H1 (cell line): ENCODE results near the gene ANKRD66. TPM values are rescaled to one million over a fixed set of nuclear protein-coding genes. Genes with fewer than 3 reads are reported as not detected.

Experiments
- CTCF ChIA-PET: fragments of 300-600 bp; sonication (Branson Sonifier 250); formaldehyde crosslinking; loops from one replicate; lab custom pipeline; 2021; ENCODE audit not compliant: partially characterized antibody; lab: Charles Lee
- POLR2A ChIA-PET: fragments of 300-600 bp; sonication (Branson Sonifier 250); formaldehyde crosslinking; loops from one replicate; lab custom pipeline; 2021; ENCODE audit warnings: inconsistent platforms; ENCODE audit not compliant: partially characterized antibody; lab: Charles Lee
- DNase-seq, 2 experiments: peaks; one replicate each; pipeline versions ENCODE4 v3.0.0 to v3.0.0-alpha.2; 2010 to 2022; ENCODE audit warnings: low spot score in 2 of 2, low read depth in 1 of 2, mixed read lengths in 1 of 2
- FAIRE-seq: peaks from 2 replicates; lab custom pipeline; 2011; peaks lifted over from hg19 to GRCh38; lab: Jason Lieb, UNC
- H2AFZ ChIP-seq: 2 replicates; pipeline ENCODE4 v1.8.1; 2012; ENCODE audit warnings: low read length, inconsistent platforms
- H2AK5ac ChIP-seq: 2 replicates; pipeline ENCODE4 v1.6.1; 2013; ENCODE audit warnings: low read depth, low read length
- H2BK120ac ChIP-seq: replicated peaks from 2 replicates; pipeline ENCODE3; 2013; ENCODE audit warnings: low read depth, low read length, inconsistent platforms
- H2BK12ac ChIP-seq: 2 replicates; pipeline ENCODE4 v1.6.1; 2013; ENCODE audit warnings: low read depth, low read length
- H2BK15ac ChIP-seq: 2 replicates; pipeline ENCODE4 v1.6.1; 2013; ENCODE audit warnings: low read length
- H2BK20ac ChIP-seq: 2 replicates; pipeline ENCODE4 v1.6.1; 2013; ENCODE audit warnings: low read length
- H2BK5ac ChIP-seq: 2 replicates; pipeline ENCODE4 v1.6.1; 2013; ENCODE audit warnings: low read depth, low read length
- H3K14ac ChIP-seq: 2 replicates; pipeline ENCODE4 v1.6.1; 2013; ENCODE audit warnings: inconsistent platforms; ENCODE audit not compliant: insufficient read length
- H3K18ac ChIP-seq: 2 replicates; pipeline ENCODE4 v1.6.1; 2013; ENCODE audit warnings: low read length; ENCODE audit errors: extremely low read depth
- H3K23ac ChIP-seq: 2 replicates; pipeline ENCODE4 v1.6.1; 2013; ENCODE audit warnings: inconsistent platforms; ENCODE audit not compliant: insufficient read length
- H3K23me2 ChIP-seq: 2 replicates; pipeline ENCODE4 v1.6.1; 2013; ENCODE audit warnings: low read depth, low read length
- H3K27ac ChIP-seq: 2 replicates; pipeline ENCODE4 v1.6.1; 2011; ENCODE audit warnings: low read depth, low read length, inconsistent platforms
- H3K27me3 ChIP-seq, 4 experiments: replicated peaks in 1 of 4; 1 replicate in 1 of 4; 2 replicates in 3 of 4; pipeline versions ENCODE4 v1.6.1 to v1.8.1; 2011 to 2013; ENCODE audit warnings: low read length in 3 of 4, mild to moderate bottlenecking in 3 of 4, inconsistent platforms in 2 of 4, mixed read lengths in 2 of 4, moderate library complexity in 1 of 4; ENCODE audit not compliant: control insufficient read depth in 3 of 4, insufficient read depth in 3 of 4; ENCODE audit errors: extremely low read depth in 1 of 4
- H3K36me3 ChIP-seq, 4 experiments: 2 replicates each; pipeline versions ENCODE4 v1.6.1 to v1.8.1; 2011 to 2013; ENCODE audit warnings: mild to moderate bottlenecking in 4 of 4, low read length in 3 of 4, moderate library complexity in 2 of 4, control low read depth in 1 of 4, inconsistent platforms in 1 of 4; ENCODE audit not compliant: insufficient read depth in 4 of 4, control insufficient read depth in 2 of 4
- H3K4ac ChIP-seq: replicated peaks from 2 replicates; pipeline ENCODE3; 2013; ENCODE audit warnings: low read length, low read depth, mixed read lengths, inconsistent platforms; ENCODE audit not compliant: insufficient read length
- H3K4me1 ChIP-seq, 4 experiments: replicated peaks in 1 of 4; 1 replicate in 1 of 4; 2 replicates in 3 of 4; pipeline versions ENCODE4 v1.6.1 to v1.8.1; 2011 to 2013; ENCODE audit warnings: low read length in 3 of 4, inconsistent platforms in 2 of 4, mixed read lengths in 1 of 4; ENCODE audit not compliant: insufficient read depth in 4 of 4, control insufficient read depth in 3 of 4
- H3K4me2 ChIP-seq, 2 experiments: 2 replicates each; pipeline versions ENCODE4 v1.6.1 to v1.8.1; 2011 to 2013; ENCODE audit warnings: low read depth in 2 of 2, low read length in 2 of 2, control low read depth in 1 of 2, inconsistent platforms in 1 of 2, mild to moderate bottlenecking in 1 of 2; ENCODE audit not compliant: insufficient read depth in 1 of 2
- H3K4me3 ChIP-seq, 4 experiments: fragments of 200-600, 300-600 bp in 1 of 4; sonication (generic), shearing (Covaris generic), sonication (Bioruptor Twin) in 1 of 4; 2 replicates each; pipeline versions ENCODE4 v1.5.1 to v1.8.1; 2011 to 2016; ENCODE audit warnings: low read length in 4 of 4, low read depth in 3 of 4, control low read depth in 2 of 4, inconsistent platforms in 2 of 4, mild to moderate bottlenecking in 2 of 4, mixed read lengths in 1 of 4, moderate library complexity in 1 of 4; ENCODE audit not compliant: insufficient read depth in 2 of 4; ENCODE audit errors: extremely low read depth in 1 of 4
- H3K56ac ChIP-seq: replicated peaks from 2 replicates; pipeline ENCODE3; 2013; ENCODE audit warnings: low read depth, mild to moderate bottlenecking, mixed read lengths, low read length, inconsistent platforms; ENCODE audit not compliant: insufficient read length
- H3K79me1 ChIP-seq: 2 replicates; pipeline ENCODE4 v1.6.1; 2013; ENCODE audit warnings: low read depth, low read length, control low read depth
- H3K79me2 ChIP-seq, 2 experiments: 2 replicates each; pipeline versions ENCODE4 v1.6.1 to v1.8.1; 2012 to 2013; ENCODE audit warnings: low read length in 2 of 2, mild to moderate bottlenecking in 2 of 2, inconsistent platforms in 1 of 2; ENCODE audit not compliant: insufficient read depth in 2 of 2, control insufficient read depth in 1 of 2
- H3K9ac ChIP-seq, 4 experiments: replicated peaks in 1 of 4; 1 replicate in 1 of 4; 2 replicates in 3 of 4; pipeline versions ENCODE4 v1.6.1 to v1.8.1; 2011 to 2013; ENCODE audit warnings: low read depth in 3 of 4, low read length in 3 of 4, control low read depth in 2 of 4, mild to moderate bottlenecking in 2 of 4, moderate library complexity in 2 of 4, inconsistent platforms in 1 of 4; ENCODE audit errors: extremely low read depth in 1 of 4
- H3K9me3 ChIP-seq, 2 experiments: 2 replicates each; pipeline versions ENCODE4 v1.6.1 to v1.8.1; 2012 to 2013; ENCODE audit warnings: mild to moderate bottlenecking in 2 of 2, moderate library complexity in 2 of 2, control low read depth in 1 of 2, inconsistent platforms in 1 of 2, low read depth in 1 of 2, low read length in 1 of 2, mixed read lengths in 1 of 2; ENCODE audit not compliant: insufficient read depth in 2 of 2
- H4K20me1 ChIP-seq, 2 experiments: replicated peaks in 1 of 2; 2 replicates each; pipeline versions ENCODE3 to v1.8.1; 2011 to 2013; ENCODE audit warnings: inconsistent platforms in 2 of 2, low read length in 2 of 2, mild to moderate bottlenecking in 1 of 2; ENCODE audit not compliant: insufficient read depth in 2 of 2, control insufficient read depth in 1 of 2
- H4K5ac ChIP-seq: 2 replicates; pipeline ENCODE4 v1.6.1; 2013; ENCODE audit warnings: low read length, low read depth, mixed read lengths, inconsistent platforms; ENCODE audit not compliant: insufficient read length
- H4K8ac ChIP-seq: 2 replicates; pipeline ENCODE4 v1.8.0; 2013; ENCODE audit warnings: mild to moderate bottlenecking, moderate library complexity, low read length, inconsistent platforms; ENCODE audit not compliant: insufficient read depth; ENCODE audit errors: extremely low read depth
- H4K91ac ChIP-seq: replicated peaks from 2 replicates; pipeline ENCODE3; 2013; ENCODE audit warnings: low read length, mixed read lengths, inconsistent platforms; ENCODE audit not compliant: insufficient read length
- POLR2A ChIP-seq, 2 experiments: IDR thresholded peaks; 1 replicate in 1 of 2; 2 replicates in 1 of 2; pipeline ENCODE4 v1.6.1; 2011; ENCODE audit warnings: low read depth in 2 of 2, low read length in 2 of 2, mild to moderate bottlenecking in 2 of 2; ENCODE audit errors: control extremely low read depth in 1 of 2
- RNF2 ChIP-seq: fragments of 200-900, 300-1000 bp; sonication (generic); IDR thresholded peaks from 2 replicates; pipeline ENCODE4 v1.7.1; 2016; ENCODE audit warnings: borderline replicate concordance, low read depth, mild to moderate bottlenecking, antibody characterized with exemption, low read length; ENCODE audit not compliant: poor library complexity, severe bottlenecking; ENCODE audit errors: missing control alignments
- SP2 ChIP-seq: IDR thresholded peaks from 2 replicates; pipeline ENCODE4 v1.6.1; 2012; ENCODE audit warnings: mild to moderate bottlenecking, low read length, inconsistent platforms
- WGBS, 2 experiments: shearing (Covaris generic) in 1 of 2; methylation state at CpG; one replicate each; pipeline versions ENCODE4 v1.1.6 to v1.1.7; 2013 to 2015; ENCODE audit warnings: low lambda C conversion rate in 2 of 2, mixed read lengths in 2 of 2, inconsistent platforms in 1 of 2, low coverage in 1 of 2, missing lambda C conversion rate in 1 of 2; ENCODE audit not compliant: insufficient replicate concordance in 2 of 2, insufficient coverage in 1 of 2, insufficient read length in 1 of 2; ENCODE audit errors: extremely low coverage in 1 of 2, missing lambda C conversion rate in 1 of 2; 5-methylcytosine and 5-hydroxymethylcytosine counted together
- polyA plus RNA-seq, 7 experiments: library from polyadenylated mRNA; depleted of rRNA in 3 of 7; stranded (reverse) in 5 of 7; unstranded in 2 of 7; fragments of >200 nt in 5 of 7; fragments of 200-250 nt in 2 of 7; gene quantifications; 1 replicate in 5 of 7; 2 replicates in 1 of 7; 4 replicates in 1 of 7; pipeline versions ENCODE4 v1.2.1 to v1.2.3, GENCODE V29; 2011 to 2013; ENCODE audit warnings: missing spikeins in 2 of 7, mixed read lengths in 2 of 7
- total RNA-seq: library from RNA; stranded (reverse); fragmentation: NEBNext Ultra II Directional; extraction: Animal tissue kit (Norgen Biotek cat#: 25700); gene quantifications from 2 replicates; pipeline ENCODE4 v1.2.1, GENCODE V29; 2021

ANKRD66 gene
- total and polyA plus RNA-seq, 2 of the 8 experiments (the other 6 are each of a cell fraction or from before 2014, with no cell fraction given) = 0.05 TPM; not detected in 1

DNA sequence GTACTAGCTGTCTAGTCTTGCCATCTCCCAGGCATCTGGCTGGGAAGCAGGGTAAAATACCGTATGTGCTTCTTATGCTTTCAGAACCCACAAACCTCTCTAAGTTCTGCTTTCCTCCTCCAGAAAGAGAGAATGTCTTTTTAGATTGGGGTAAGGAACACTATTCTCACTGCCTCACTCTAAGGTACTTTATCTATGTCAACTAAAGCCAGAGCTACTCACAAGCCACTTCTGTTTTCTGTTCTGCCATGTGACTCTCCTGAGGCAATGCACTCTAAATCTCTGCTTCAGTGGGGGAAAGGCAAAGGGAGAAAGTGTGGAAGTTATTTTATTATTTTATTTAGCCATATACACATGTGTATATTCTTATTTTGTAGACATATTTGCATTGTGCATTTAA, 62.1 kb downstream of the ANKRD66 start:
- Histone ChIP-seq H2AFZ (no peak overlapping the region), H2BK120ac (no peak overlapping the region), H4K20me1 (no peaks in the 10 kb centered on the region), H4K5ac (no peak overlapping the region), H3K23me2 (no peaks in the 10 kb centered on the region), H3K9ac (no peak overlapping the region), H4K91ac (no peak overlapping the region), H2BK15ac (no peak overlapping the region), H3K4me2 (no peak overlapping the region), H3K4me3 (no peak overlapping the region), H3K23ac (no peak overlapping the region), H2BK12ac (no peak overlapping the region), H3K36me3 (no peaks in the 10 kb centered on the region), H3K9me3 (no peaks in the 10 kb centered on the region), H3K27me3 (no peaks in the 10 kb centered on the region), H2AK5ac (no peak overlapping the region), H2BK5ac (no peak overlapping the region), H3K4ac (no peak overlapping the region), H3K56ac (no peak overlapping the region), H3K27ac (no peak overlapping the region), H2BK20ac (no peak overlapping the region), H4K8ac (no peak overlapping the region), H3K79me1 (no peaks in the 10 kb centered on the region)
- DNase-seq = no peak
- WGBS, 2 experiments = 80% methylated on average over 1 of the region's 1 CpG; no CpG with 5 or more reads in 1 of the 2 experiments
- FAIRE-seq = no peak
- TF ChIP-seq POLR2A (IDR thresholded peaks at IDR 0.05; ENCODE audit: control extremely low read depth in 1 of 2, low read depth in 2 of 2, low read length in 2 of 2) (no peak), RNF2 (no peak), SP2 (no peak)
- TF ChIP-seq, all 59 proteins: peak for 0
- peak overlapping the region; percentile 66 for H3K14ac ChIP-seq
- ChIA-PET POLR2A (no interaction called here), CTCF (no interaction called here)
- H3K4me1 ChIP-seq = no peaks in the 10 kb centered on the region
- H3K18ac ChIP-seq = no peak overlapping the region
- no peaks in the 10 kb centered on the region for H3K79me2 ChIP-seq

Other genes with a start within 250 kb of the ANKRD66 start
- 2.4 and 2.5 TPM in 2 replicates for gene CYP39A1, start 94.1 kb upstream of the ANKRD66 start, total RNA-seq
- 0.20 and 0.71 TPM in 2 replicates for gene CYP39A1, start 94.1 kb upstream of the ANKRD66 start, polyA plus RNA-seq (2011; rRNA removed)
- 8.4 and 9.5 TPM in 2 replicates for gene SLC25A27, start 94.0 kb upstream of the ANKRD66 start, total RNA-seq
- 4.9 and 7.3 TPM in 2 replicates for gene SLC25A27, start 94.0 kb upstream of the ANKRD66 start, polyA plus RNA-seq (2011; rRNA removed)
- gene TDRD6, start 59.0 kb upstream of the ANKRD66 start, total RNA-seq = 0.19 TPM in 1 of 2 replicates, not detected in the other
- gene TDRD6, start 59.0 kb upstream of the ANKRD66 start, polyA plus RNA-seq (2011; rRNA removed) = 0.02 and 0.06 TPM in 2 replicates
- gene PLA2G7, start 11.6 kb upstream of the ANKRD66 start, total RNA-seq = 1.5 and 1.9 TPM in 2 replicates
- 1.3 and 2.2 TPM in 2 replicates for gene PLA2G7, start 11.6 kb upstream of the ANKRD66 start, polyA plus RNA-seq (2011; rRNA removed)
- gene MEP1A, start 46.5 kb downstream of the ANKRD66 start, total RNA-seq = not detected in 2 replicates
- gene MEP1A, start 46.5 kb downstream of the ANKRD66 start, polyA plus RNA-seq (2011; rRNA removed) = 0.03 and 0.06 TPM in 2 replicates
- gene ADGRF5, start 175.0 kb downstream of the ANKRD66 start, total RNA-seq = 0.06 TPM in 1 of 2 replicates, not detected in the other
- gene ADGRF5, start 175.0 kb downstream of the ANKRD66 start, polyA plus RNA-seq (2011; rRNA removed) = not detected in 2 replicates